Measurements from ENCODE around the gene IL17D.
"Not testable (repeated sequence)": the region's sequence is repeated elsewhere in the genome, so short reads cannot be mapped to it uniquely, and the experiment has no call there.

IL17D gene

GRCh38 chr13:20702915-20703779, at the start of gene IL17D:
IL17D (plus strand) TSS chr13:20703699; CDS start chr13:20704002, 303 bp downstream.
- DNase-seq = peak; percentile 22

GRCh38 chr13:20654156-20654555, 49.3 kb upstream of the IL17D start:
- DNase-seq = no peak

- DNase-seq = no peak
Observed at GRCh38 chr13:20658451-20659040, 45.0 kb upstream of the IL17D start.

GRCh38 chr13:20664351-20664750, 39.1 kb upstream of the IL17D start:
- no peak for DNase-seq

GRCh38 chr13:20666948-20667347, 36.6 kb upstream of the IL17D start:
- no peak for DNase-seq

GRCh38 chr13:20667857-20668437, 35.6 kb upstream of the IL17D start:
- no peak for DNase-seq

- DNase-seq = no peak
Observed at GRCh38 chr13:20669162-20669561, 34.3 kb upstream of the IL17D start.

GRCh38 chr13:20671789-20672188, 31.7 kb upstream of the IL17D start:
- no peak for DNase-seq

GRCh38 chr13:20672772-20673171, 30.7 kb upstream of the IL17D start:
- no peak for DNase-seq

- no peak for DNase-seq
Observed at GRCh38 chr13:20673715-20674114, 29.8 kb upstream of the IL17D start.

- no peak for DNase-seq
Observed at GRCh38 chr13:20676213-20676612, 27.3 kb upstream of the IL17D start.

- DNase-seq = not testable (repeated sequence)
Observed at GRCh38 chr13:20678606-20679005, 24.9 kb upstream of the IL17D start.

- no peak for DNase-seq
Observed at GRCh38 chr13:20679879-20680278, 23.6 kb upstream of the IL17D start.

GRCh38 chr13:20680416-20681080, 23.0 kb upstream of the IL17D start:
- no peak for DNase-seq

GRCh38 chr13:20681481-20681880, 22.0 kb upstream of the IL17D start:
- not testable (repeated sequence) for DNase-seq

GRCh38 chr13:20682061-20682460, 21.4 kb upstream of the IL17D start:
- no peak for DNase-seq

GRCh38 chr13:20684041-20684440, 19.5 kb upstream of the IL17D start:
- DNase-seq = no peak

GRCh38 chr13:20684546-20684945, 19.0 kb upstream of the IL17D start:
- DNase-seq = no peak

- no peak for DNase-seq
Observed at GRCh38 chr13:20685092-20685491, 18.4 kb upstream of the IL17D start.

- DNase-seq = no peak
Observed at GRCh38 chr13:20686167-20686566, 17.3 kb upstream of the IL17D start.

GRCh38 chr13:20686863-20687579, 16.5 kb upstream of the IL17D start:
- no peak for DNase-seq

- no peak for DNase-seq
Observed at GRCh38 chr13:20689291-20689690, 14.2 kb upstream of the IL17D start.

GRCh38 chr13:20691616-20692015, 11.9 kb upstream of the IL17D start:
- no peak for DNase-seq

Data from CD4-positive, alpha-beta T cell treated with Interferon gamma for 1 hour (primary cell).